Neuronal stem cell (in vitro differentiated cells): Measurements from ENCODE around the gene RNF157.

ENCODE experiments used
- DNase-seq: peaks from one replicate; pipeline ENCODE4 v3.0.0-alpha.2; 2013; ENCODE audit warnings: low spot score
- H2AFZ ChIP-seq: one replicate; pipeline ENCODE4 v1.6.1; 2013; ENCODE audit warnings: mild to moderate bottlenecking, low read length, inconsistent platforms
- H2AK5ac ChIP-seq: 2 replicates; pipeline ENCODE4 v1.6.1; 2013; ENCODE audit warnings: low read depth, mild to moderate bottlenecking, inconsistent platforms, low read length, moderate library complexity, mixed read lengths
- H2BK120ac ChIP-seq: 2 replicates; pipeline ENCODE4 v1.6.1; 2013; ENCODE audit warnings: low read depth, mild to moderate bottlenecking, inconsistent platforms, low read length, moderate library complexity, mixed read lengths
- H2BK12ac ChIP-seq: one replicate; pipeline ENCODE4 v1.6.1; 2013; ENCODE audit warnings: low read length, inconsistent platforms
- H2BK15ac ChIP-seq: 2 replicates; pipeline ENCODE4 v1.6.1; 2013; ENCODE audit warnings: mild to moderate bottlenecking, low read length, inconsistent platforms, mixed read lengths
- H2BK5ac ChIP-seq: one replicate; pipeline ENCODE4 v1.6.1; 2013; ENCODE audit warnings: inconsistent platforms, mild to moderate bottlenecking, low read length, moderate library complexity
- H3K14ac ChIP-seq: one replicate; pipeline ENCODE4 v1.6.1; 2013; ENCODE audit warnings: low read length, inconsistent platforms
- H3K18ac ChIP-seq: 2 replicates; pipeline ENCODE4 v1.6.1; 2013; ENCODE audit warnings: low read length, inconsistent platforms
- H3K23ac ChIP-seq: 2 replicates; pipeline ENCODE4 v1.6.1; 2013; ENCODE audit warnings: low read depth, mild to moderate bottlenecking, mixed read lengths, low read length, inconsistent platforms; ENCODE audit not compliant: poor library complexity
- H3K27ac ChIP-seq: replicated peaks from 3 replicates; pipeline ENCODE4 v1.5.1; 2013; ENCODE audit warnings: low read length, inconsistent platforms
- H3K27me3 ChIP-seq, 3 experiments: 2 replicates each; pipeline ENCODE4 v1.6.1; 2013; ENCODE audit warnings: low read length in 3 of 3, mild to moderate bottlenecking in 2 of 3, inconsistent platforms in 1 of 3, low read depth in 1 of 3, mixed read lengths in 1 of 3, moderate library complexity in 1 of 3; ENCODE audit not compliant: control insufficient read depth in 3 of 3, insufficient read depth in 3 of 3
- H3K36me3 ChIP-seq, 2 donors: replicated peaks in 1 of 2; 2 replicates each; pipeline ENCODE4 v1.6.1; 2013; ENCODE audit warnings: low read length in 2 of 2; ENCODE audit not compliant: control insufficient read depth in 2 of 2, insufficient read depth in 2 of 2
- H3K4ac ChIP-seq: 2 replicates; pipeline ENCODE4 v1.6.1; 2013; ENCODE audit warnings: inconsistent platforms, mild to moderate bottlenecking, low read length, moderate library complexity
- H3K4me1 ChIP-seq, 2 donors: 1 replicate in 1 of 2; 2 replicates in 1 of 2; pipeline ENCODE4 v1.6.1; 2013; ENCODE audit warnings: low read length in 2 of 2, low read depth in 1 of 2; ENCODE audit not compliant: control insufficient read depth in 2 of 2, insufficient read depth in 1 of 2
- H3K4me2 ChIP-seq: one replicate; pipeline ENCODE4 v1.6.1; 2013; ENCODE audit warnings: mild to moderate bottlenecking, low read length, inconsistent platforms; ENCODE audit not compliant: insufficient read depth, poor library complexity, severe bottlenecking
- H3K4me3 ChIP-seq, 2 donors: 2 replicates each; pipeline ENCODE4 v1.5.1; 2013; ENCODE audit warnings: low read length in 2 of 2, mild to moderate bottlenecking in 2 of 2, inconsistent platforms in 1 of 2, moderate library complexity in 1 of 2
- H3K79me1 ChIP-seq: one replicate; pipeline ENCODE4 v1.6.1; 2013; ENCODE audit warnings: low read depth, mild to moderate bottlenecking, inconsistent platforms, low read length, moderate library complexity
- H3K9ac ChIP-seq: one replicate; pipeline ENCODE4 v1.6.1; 2013; ENCODE audit warnings: mild to moderate bottlenecking, low read depth, low read length, inconsistent platforms; ENCODE audit not compliant: poor library complexity
- H3K9me3 ChIP-seq, 2 donors: replicated peaks in 1 of 2; 2 replicates each; pipeline versions ENCODE3 to v1.6.1; 2013; ENCODE audit warnings: low read length in 2 of 2, mild to moderate bottlenecking in 2 of 2, inconsistent platforms in 1 of 2, low read depth in 1 of 2, mixed read lengths in 1 of 2, moderate library complexity in 1 of 2; ENCODE audit not compliant: control insufficient read depth in 2 of 2, insufficient read depth in 1 of 2
- H4K8ac ChIP-seq: one replicate; pipeline ENCODE4 v1.6.1; 2013; ENCODE audit warnings: low read depth, mild to moderate bottlenecking, inconsistent platforms, low read length, moderate library complexity
- H4K91ac ChIP-seq: one replicate; pipeline ENCODE4 v1.6.1; 2013; ENCODE audit warnings: low read length, low read depth, mild to moderate bottlenecking, inconsistent platforms; ENCODE audit not compliant: poor library complexity
- WGBS, 2 donors: extraction: QIAGEN DNeasy Blood & Tissue Kit; methylation state at CpG; one replicate each; pipeline ENCODE4 v1.1.7; 2013; ENCODE audit warnings: missing lambda C conversion rate in 2 of 2, mixed read lengths in 1 of 2; ENCODE audit not compliant: insufficient read length in 2 of 2, insufficient replicate concordance in 1 of 2; ENCODE audit errors: extremely low coverage in 2 of 2; 5-methylcytosine and 5-hydroxymethylcytosine counted together

The RNF157 gene

GRCh38 chr17:76241691-76242255 is 1.5 kb upstream of the RNF157 start:
- H2BK120ac ChIP-seq, result no peak overlapping the region
- peaks cover 0 to 15% (median 0%) of the 10 kb centered on the region in 3 experiments for H3K27me3 ChIP-seq
- WGBS, 2 donors, result no CpG with 5 or more reads among the region's 15 CpGs
- H2AK5ac ChIP-seq, result no peak overlapping the region
- H3K4ac ChIP-seq, result no peak overlapping the region
- peaks cover 11 to 14% of the 10 kb centered on the region in 2 donors for H3K4me1 ChIP-seq
- no peak overlapping the region for H3K18ac ChIP-seq
- no peak overlapping the region for H3K27ac ChIP-seq
- H3K9me3 ChIP-seq, result no peaks in the 10 kb centered on the region
- H4K91ac ChIP-seq, result no peak overlapping the region
- no peak overlapping the region for H3K4me2 ChIP-seq
- H3K23ac ChIP-seq, result no peak overlapping the region
- no peak overlapping the region for H2BK12ac ChIP-seq
- H3K79me1 ChIP-seq, result no peaks in the 10 kb centered on the region
- H3K14ac ChIP-seq, result no peak overlapping the region
- DNase-seq, result no peak
- H2BK15ac ChIP-seq, result no peak overlapping the region
- H4K8ac ChIP-seq, result no peak overlapping the region
- H3K36me3 ChIP-seq, result no peaks in the 10 kb centered on the region
- H3K9ac ChIP-seq, result no peak overlapping the region
- no peak overlapping the region for H2AFZ ChIP-seq
- no peak overlapping the region for H2BK5ac ChIP-seq
- peak overlapping the region in 1 of 2 donors; percentile 68 for H3K4me3 ChIP-seq

GRCh38 chr17:76241204-76241538 is 878 bp upstream of the RNF157 start:
- H3K18ac ChIP-seq, result peak overlapping the region; percentile 93
- H4K91ac ChIP-seq, result no peak overlapping the region
- no peak overlapping the region for H3K14ac ChIP-seq
- H3K27me3 ChIP-seq, result peaks cover 0 to 15% (median 0%) of the 10 kb centered on the region in 3 experiments
- H2BK12ac ChIP-seq, result no peak overlapping the region
- peak overlapping the region; percentile 54 for H2BK15ac ChIP-seq
- H3K36me3 ChIP-seq, result no peaks in the 10 kb centered on the region
- no peak for DNase-seq
- no peak overlapping the region for H2BK120ac ChIP-seq
- WGBS, 2 donors, result no CpG with 5 or more reads among the region's 12 CpGs
- H3K4me1 ChIP-seq, result peaks cover 5 to 8% of the 10 kb centered on the region in 2 donors
- no peak overlapping the region for H3K27ac ChIP-seq
- peak overlapping the region; percentile 83 for H4K8ac ChIP-seq
- H2BK5ac ChIP-seq, result no peak overlapping the region
- peak overlapping the region; percentile 88 for H2AFZ ChIP-seq
- H3K9me3 ChIP-seq, result no peaks in the 10 kb centered on the region
- peak overlapping the region; percentile 15 for H2AK5ac ChIP-seq
- H3K23ac ChIP-seq, result no peak overlapping the region
- H3K4me3 ChIP-seq, result peak overlapping the region; percentile 68 to 74
- no peaks in the 10 kb centered on the region for H3K79me1 ChIP-seq
- peak overlapping the region; percentile 91 for H3K4me2 ChIP-seq
- H3K9ac ChIP-seq, result peak overlapping the region; percentile 85
- no peak overlapping the region for H3K4ac ChIP-seq

DNA sequence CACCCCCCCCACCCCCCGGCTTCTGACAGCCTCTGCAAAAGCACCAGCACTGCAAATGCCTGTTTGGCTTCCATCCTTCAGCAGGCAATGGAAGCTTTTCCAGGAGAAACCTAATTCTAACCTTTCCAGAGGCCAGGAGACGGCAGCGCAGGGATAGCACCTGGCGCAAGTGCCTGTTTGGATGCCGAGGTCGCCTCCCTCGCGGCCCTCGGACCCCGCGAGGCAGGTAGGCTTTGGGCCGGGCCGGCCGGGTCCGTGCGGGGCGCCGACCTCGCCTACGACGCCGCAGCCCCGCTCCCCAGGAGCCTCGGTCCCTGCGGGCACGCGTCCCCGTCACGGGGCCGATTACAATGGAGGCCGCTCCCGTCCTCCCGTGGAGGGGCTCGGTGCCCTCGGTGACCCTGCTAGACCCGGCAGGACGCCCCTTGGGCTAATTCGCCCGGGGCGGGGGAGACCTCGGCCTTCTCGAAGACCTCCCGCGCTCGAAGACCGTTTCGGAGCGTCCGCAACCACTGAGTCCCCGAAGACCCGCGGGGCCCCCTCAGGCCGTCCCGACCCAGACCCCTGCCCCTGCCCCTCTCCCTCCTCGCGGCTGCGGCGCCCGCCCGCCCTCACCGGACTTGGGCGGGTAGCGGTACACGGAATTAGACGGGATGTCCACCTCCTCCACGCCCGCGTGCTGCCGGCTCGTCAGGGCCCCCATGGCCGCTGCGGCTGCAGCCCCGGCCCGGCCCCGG is 587 bp downstream of the RNF157 start:
- Histone ChIP-seq H3K14ac (no peak overlapping the region), H2BK120ac (no peak overlapping the region), H3K27ac (no peak overlapping the region), H2BK15ac (peak overlapping the region; percentile 65), H2BK5ac (no peak overlapping the region), H3K4me2 (peak overlapping the region; percentile 91), H3K27me3 (peaks cover 0 to 15% (median 0%) of the 10 kb centered on the region in 3 experiments), H2BK12ac (peak overlapping the region; percentile 77), H2AK5ac (peak overlapping the region; percentile 98), H3K9me3 (no peaks in the 10 kb centered on the region), H3K4ac (no peak overlapping the region), H3K79me1 (no peaks in the 10 kb centered on the region), H3K9ac (peak overlapping the region; percentile 90), H4K91ac (no peak overlapping the region), H3K36me3 (no peaks in the 10 kb centered on the region), H3K4me1 (peaks cover 5% of the 10 kb centered on the region in 2 donors), H2AFZ (peak overlapping the region; percentile 87), H3K18ac (peak overlapping the region; percentile 97), H3K4me3 (peak overlapping the region; percentile 68 to 86), H3K23ac (peak overlapping the region; percentile 34), H4K8ac (no peak overlapping the region)
- WGBS, 2 donors, result no CpG with 5 or more reads among the region's 75 CpGs
- DNase-seq, result no peak

GRCh38 chr17:76238847-76239537 is 1.3 kb downstream of the RNF157 start:
- H3K4me3 ChIP-seq, result peak overlapping the region in 1 of 2 donors; percentile 68

More at GRCh38 chr17:76238847-76239537, 1.3 kb downstream of the RNF157 start:
- Histone ChIP-seq H3K9ac (no peak overlapping the region), H3K14ac (no peak overlapping the region), H3K27ac (no peak overlapping the region), H3K79me1 (no peaks in the 10 kb centered on the region), H2BK12ac (no peak overlapping the region), H2BK5ac (no peak overlapping the region), H3K4me1 (peaks cover 5% of the 10 kb centered on the region in 2 donors), H2BK120ac (no peak overlapping the region), H2BK15ac (no peak overlapping the region), H3K27me3 (peaks cover 0 to 15% (median 0%) of the 10 kb centered on the region in 3 experiments), H3K23ac (no peak overlapping the region), H3K9me3 (no peaks in the 10 kb centered on the region), H3K36me3 (no peaks in the 10 kb centered on the region), H3K4me2 (peak overlapping the region; percentile 91), H2AFZ (no peak overlapping the region), H3K4ac (no peak overlapping the region), H3K18ac (no peak overlapping the region), H2AK5ac (no peak overlapping the region), H4K8ac (no peak overlapping the region), H4K91ac (no peak overlapping the region)
- WGBS, 2 donors, result no CpG with 5 or more reads among the region's 11 CpGs
- DNase-seq, result no peak
